ENCODE data around the gene CITED2.

- TF ChIP-seq EZH2 (IDR thresholded peaks at IDR 0.05; ENCODE audit: insufficient read depth, low read length): no peak
- TF ChIP-seq, protein P1, sequence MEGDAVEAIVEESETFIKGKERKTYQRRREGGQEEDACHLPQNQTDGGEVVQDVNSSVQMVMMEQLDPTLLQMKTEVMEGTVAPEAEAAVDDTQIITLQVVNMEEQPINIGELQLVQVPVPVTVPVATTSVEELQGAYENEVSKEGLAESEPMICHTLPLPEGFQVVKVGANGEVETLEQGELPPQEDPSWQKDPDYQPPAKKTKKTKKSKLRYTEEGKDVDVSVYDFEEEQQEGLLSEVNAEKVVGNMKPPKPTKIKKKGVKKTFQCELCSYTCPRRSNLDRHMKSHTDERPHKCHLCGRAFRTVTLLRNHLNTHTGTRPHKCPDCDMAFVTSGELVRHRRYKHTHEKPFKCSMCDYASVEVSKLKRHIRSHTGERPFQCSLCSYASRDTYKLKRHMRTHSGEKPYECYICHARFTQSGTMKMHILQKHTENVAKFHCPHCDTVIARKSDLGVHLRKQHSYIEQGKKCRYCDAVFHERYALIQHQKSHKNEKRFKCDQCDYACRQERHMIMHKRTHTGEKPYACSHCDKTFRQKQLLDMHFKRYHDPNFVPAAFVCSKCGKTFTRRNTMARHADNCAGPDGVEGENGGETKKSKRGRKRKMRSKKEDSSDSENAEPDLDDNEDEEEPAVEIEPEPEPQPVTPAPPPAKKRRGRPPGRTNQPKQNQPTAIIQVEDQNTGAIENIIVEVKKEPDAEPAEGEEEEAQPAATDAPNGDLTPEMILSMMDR (IDR thresholded peaks at IDR 0.05; ENCODE audit: insufficient read depth, low read depth, low read length): no peak
Measured at GRCh38 chr6:139341060-139341459, 33.4 kb downstream of the CITED2 start.
